Activated CD8-positive, alpha-beta memory T cell treated with anti-CD3 and anti-CD28 coated beads for 4 hours (primary cell): ENCODE data around the gene GTPBP1.
A peak's percentile ranks its signal among the peaks of the same experiment; 100 is the strongest.

ENCODE experiments used
- DNase-seq, 2 donors: peaks; one replicate each; pipeline ENCODE4 v3.0.0-alpha.2; 2020; ENCODE audit warnings: low read depth in 2 of 2

GTPBP1 gene

DNA sequence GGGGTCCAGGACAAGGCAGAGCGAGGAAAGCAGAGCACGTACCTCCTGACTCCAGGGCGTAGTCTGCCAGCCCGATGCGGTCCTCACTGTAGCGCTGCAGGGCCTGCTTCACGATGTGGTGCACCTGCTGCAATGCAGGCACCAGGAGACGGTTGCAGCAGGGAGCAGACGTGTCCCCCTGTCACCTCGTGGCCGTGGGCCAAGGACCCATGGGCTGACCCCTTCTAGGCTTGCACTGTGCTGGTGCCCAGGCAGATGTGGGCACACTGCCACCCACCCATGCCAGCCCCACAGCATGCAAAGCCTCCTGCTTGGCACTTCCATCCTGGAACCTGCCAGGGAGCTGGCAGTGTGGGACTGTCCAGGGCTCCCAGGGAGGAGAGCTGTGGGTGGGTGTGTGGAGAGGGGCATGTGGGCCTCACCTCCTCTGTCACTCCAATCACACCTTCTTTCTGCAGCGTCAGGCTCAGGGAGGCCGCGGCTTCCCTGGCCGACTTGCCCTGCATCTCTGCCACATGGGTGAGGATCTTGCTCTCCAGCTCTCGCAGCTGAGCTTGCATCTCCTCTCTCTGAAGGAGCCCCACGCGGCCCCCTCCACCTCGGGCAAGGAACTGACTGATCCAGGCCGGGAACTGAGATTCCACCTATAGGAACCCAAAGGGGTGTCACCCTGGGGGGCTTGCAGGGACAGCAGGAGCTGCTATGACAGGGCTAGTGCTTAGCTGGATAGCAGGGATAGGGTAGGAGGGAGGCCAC is 33.7 kb downstream of the GTPBP1 start:
- no peak for DNase-seq

- no peak for DNase-seq
These were observed 34.5 kb downstream of the GTPBP1 start for GRCh38 chr22:38740116-38740723.

- no peak for DNase-seq
These were observed 35.0 kb downstream of the GTPBP1 start for GRCh38 chr22:38740754-38741153.

- no peak for DNase-seq
These were observed 35.4 kb downstream of the GTPBP1 start for GRCh38 chr22:38741166-38741565.

- DNase-seq: no peak
These were observed 35.8 kb downstream of the GTPBP1 start for GRCh38 chr22:38741576-38741975.

- no peak for DNase-seq
These were observed 36.6 kb downstream of the GTPBP1 start for GRCh38 chr22:38742176-38742942.

- DNase-seq: no peak
These were observed 39.2 kb downstream of the GTPBP1 start for GRCh38 chr22:38744981-38745380.

- DNase-seq: no peak
These were observed 40.1 kb downstream of the GTPBP1 start for GRCh38 chr22:38745676-38746460.

GRCh38 chr22:38748487-38749136 is 42.9 kb downstream of the GTPBP1 start:
- no peak for DNase-seq

GRCh38 chr22:38750104-38750503 is 44.4 kb downstream of the GTPBP1 start:
- no peak for DNase-seq

- DNase-seq: no peak
These were observed 44.9 kb downstream of the GTPBP1 start for GRCh38 chr22:38750638-38751037.

- DNase-seq: no peak
These were observed 45.3 kb downstream of the GTPBP1 start for GRCh38 chr22:38751066-38751421.

- DNase-seq: peak in 1 of 2 donors; percentile 56
These were observed 45.9 kb downstream of the GTPBP1 start for GRCh38 chr22:38751422-38752346.

- DNase-seq: no peak
These were observed 48.4 kb downstream of the GTPBP1 start for GRCh38 chr22:38753948-38754750.

GRCh38 chr22:38754751-38755154 is 49.0 kb downstream of the GTPBP1 start:
- DNase-seq: no peak

DNA sequence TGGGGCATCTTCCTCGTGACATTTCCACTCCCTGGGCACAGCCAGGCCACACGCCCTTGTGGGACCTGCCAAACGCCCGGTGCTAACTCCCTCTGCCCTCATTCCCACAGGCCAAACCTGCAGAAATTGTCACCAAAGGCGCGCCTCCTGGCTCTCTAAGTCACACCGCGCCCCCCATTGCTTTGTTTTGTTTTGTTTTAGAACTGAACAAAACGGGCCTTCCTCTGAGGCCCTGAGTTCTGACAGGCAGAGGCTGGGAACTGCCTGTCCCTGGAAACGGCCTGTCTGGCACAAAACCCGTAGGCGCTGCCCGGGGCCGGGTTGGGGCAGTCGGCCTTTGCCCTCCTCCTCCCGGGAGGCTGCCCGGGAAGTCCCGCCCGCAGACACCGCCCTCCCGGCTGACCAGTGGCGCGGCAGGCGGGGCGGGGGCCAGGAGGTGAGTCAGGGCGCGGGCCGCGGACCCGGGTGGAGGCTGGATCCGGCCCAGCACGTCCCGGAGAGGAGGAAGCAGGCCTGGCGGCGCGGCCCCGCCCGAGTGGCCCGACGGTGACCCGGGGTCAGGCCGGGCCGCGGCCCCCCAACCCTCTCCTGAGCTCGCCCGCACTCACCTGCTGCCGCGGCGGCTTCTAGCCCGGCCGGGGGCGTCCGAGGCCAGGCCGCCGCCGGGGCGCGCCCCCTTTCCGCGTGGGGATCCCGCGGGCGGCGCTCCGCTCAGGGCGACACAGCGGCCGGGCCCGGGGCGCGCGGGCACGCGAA is 49.6 kb downstream of the GTPBP1 start:
- no peak for DNase-seq

DNA sequence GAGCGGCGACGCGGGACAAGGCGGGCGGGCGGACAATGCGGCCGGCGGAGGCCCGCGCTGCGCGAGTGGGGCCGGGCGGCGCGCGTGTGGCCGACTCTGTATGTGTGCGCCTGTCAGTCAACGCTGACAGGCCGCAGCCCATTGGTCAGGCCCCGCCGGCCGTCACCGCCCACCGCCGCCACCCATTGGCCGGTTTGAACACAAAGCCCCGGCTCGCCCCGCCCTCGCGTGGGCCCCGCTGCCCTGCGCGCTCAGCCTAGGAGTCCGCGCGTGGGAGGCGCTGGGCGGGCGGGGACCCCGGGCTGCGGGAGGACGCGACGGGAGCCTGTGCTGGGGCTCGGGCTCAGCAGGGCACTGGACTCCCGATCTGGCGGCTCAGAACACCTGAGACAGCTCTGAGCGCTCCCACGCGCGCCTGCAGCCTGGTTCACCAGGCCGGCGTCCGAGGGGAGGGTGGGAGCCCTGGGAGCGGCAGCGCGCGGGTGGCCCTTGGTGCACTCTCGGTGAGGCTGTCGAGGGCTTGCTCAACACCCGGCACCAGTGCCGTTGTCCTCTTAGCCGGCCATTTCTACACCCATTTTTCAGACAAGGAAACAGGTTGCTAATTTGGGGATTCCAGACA is 50.3 kb downstream of the GTPBP1 start, which contains the start of gene SUN2:
Gene SUN2 (minus strand): TSS at position 88 of the 622 bp plus-strand sequence. CDS start 3,370 bp downstream, outside the sequence.
- DNase-seq: peak; percentile 87 to 93
